ENCODE measurements around the gene CRYBA4.

CRYBA4 gene

GRCh38 chr22:26621663-26622062, at the start of gene CRYBA4:
TSS of gene CRYBA4 (plus strand) at chr22:26621963. CDS start at chr22:26622597, 634 bp downstream.
- DNase-seq, result no peak

DNA sequence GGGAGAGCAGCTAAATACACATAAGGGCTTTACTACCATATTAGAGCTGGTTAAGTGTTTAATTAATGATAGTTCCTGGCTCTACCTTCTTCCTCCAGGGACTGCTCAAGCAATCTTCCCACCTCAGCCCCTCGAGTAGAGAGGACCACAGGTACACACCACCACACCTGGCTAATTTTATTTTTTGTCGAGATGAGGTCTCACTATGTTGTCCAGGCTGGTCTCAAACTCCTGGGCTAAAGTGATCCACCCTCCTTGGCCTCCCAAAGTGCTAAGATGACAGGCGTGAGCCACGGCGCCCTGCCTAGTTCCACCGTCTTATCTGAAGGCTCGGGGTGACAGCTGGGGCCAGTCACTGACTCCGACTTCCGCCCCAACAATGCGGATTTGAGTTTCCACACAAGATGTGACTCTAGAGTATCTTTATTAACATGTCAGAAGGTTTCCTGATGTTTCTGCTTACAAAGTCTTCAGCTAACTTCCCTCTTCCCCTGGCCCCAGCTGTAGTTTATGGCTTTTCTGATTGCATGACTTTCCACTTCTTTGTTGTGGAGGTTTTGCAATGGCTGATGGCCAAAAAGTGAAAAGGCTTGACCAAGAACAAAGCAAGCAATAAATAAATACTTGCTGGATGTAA, 48.6 kb upstream of the CRYBA4 start:
- no peak for DNase-seq

DNA sequence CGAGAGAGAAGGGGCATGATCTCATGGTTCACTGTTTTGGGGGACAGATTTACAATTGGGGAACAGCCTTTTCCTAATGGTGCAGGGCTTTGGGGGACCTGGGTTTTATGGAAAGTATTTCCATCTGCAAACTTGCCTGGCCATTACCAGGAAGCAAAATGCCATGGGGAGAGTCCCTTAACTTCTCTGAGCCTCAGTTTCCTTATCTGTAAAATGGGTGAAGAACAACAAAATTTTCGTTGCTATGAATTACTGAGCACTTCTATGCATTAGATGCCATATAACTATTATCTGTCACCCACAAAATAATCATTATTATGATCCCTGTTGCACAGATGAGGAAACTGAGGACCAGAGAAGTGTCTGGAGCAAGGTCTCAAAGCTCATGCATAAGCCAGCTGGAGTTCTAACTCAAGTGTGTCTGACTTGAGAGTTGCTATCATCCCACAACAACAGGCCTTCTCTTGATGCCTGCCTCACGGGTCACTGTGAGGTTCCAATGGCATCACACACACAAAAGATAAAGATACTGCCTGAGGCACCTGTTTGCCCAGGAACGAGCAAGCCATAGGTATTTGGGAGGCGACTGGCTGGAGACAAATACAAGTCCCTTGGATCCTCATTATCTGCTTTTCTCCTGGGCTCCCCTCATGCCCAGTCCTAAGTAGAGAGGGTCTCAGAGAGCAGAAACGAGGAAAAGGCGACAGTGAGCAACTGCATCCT, 47.6 kb upstream of the CRYBA4 start:
- no peak for DNase-seq

- DNase-seq, result no peak
Observed at GRCh38 chr22:26576026-26576680, 45.6 kb upstream of the CRYBA4 start.

DNA sequence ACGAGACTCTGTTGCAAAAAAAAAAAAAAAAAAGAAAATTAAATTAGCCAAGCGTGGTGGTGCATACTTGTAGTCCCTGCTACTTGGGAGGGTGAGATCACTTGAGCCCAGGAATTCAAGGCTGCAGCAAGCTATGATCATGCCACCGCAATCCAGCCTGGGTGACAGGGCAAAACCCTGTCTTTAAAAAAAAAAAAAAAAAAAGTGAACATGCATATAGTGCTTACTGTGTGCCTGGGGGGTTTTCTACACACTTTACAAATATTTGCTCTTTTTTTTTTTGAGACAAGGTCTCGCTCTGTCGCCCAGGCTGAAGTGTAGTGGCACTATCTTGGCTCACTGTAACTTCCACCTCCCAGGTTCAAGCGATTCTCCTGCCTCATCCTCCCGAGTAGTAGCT, 44.7 kb upstream of the CRYBA4 start:
- no peak for DNase-seq

DNA sequence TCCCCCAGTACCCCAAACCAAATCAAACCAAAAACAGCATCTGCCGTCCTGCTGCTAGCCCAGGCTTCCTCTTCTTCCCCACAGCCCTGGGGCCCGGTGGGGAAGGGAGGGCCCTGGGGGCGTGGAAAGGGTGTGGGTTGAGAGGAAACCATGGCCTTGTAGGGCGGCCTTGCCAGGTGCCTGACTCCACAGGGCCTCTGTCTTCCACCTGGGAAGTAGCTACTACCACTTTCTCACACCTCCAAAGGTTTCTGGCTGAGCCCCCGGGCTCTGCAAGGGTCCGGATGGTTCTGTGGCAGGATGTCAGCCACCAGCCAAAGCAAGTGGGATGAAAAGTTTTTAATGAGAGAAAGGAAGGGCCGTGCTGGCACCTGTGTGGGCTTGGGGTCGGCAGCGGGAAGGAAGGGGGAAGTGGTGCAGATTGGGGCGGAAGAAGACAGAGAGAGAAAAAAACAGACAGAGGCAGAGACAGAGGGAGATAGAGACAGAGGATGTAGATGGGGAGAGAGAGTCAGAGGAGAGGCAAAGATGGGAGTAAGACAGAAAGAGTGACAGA, 42.4 kb upstream of the CRYBA4 start:
- no peak for DNase-seq

DNA sequence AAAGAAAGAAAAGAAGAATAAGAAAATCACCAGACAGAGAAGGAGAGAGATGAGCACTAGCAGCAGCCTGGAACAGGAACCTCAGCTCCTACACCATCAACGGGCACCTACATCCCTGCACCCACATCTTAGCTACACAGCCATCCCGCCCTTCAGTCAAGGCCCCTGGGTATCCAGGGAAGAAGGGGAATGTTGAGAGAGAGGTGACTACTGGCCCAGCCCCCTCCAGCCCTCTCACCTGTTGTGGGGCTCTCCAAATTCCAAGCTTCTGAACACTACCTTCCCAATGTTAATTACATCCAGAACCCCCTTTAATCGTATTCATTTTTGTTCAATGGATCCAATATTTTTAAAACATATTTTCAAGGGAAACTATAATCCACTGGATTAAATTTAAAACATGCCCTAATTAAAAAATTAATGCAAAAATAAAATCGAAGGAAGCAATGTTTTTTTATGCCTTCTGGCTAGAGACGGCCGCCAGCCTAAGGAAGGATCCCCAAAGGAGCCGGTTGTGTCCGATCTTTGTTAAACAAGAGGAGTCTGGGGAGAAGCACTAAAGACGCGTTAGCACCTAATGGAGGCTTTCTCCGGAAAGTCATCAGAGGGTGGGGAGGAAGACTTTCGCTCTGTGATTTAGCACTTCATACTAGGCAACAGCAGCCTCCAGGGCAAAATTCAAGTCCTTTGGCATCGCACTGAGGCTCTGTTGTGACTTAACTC, 41.4 kb upstream of the CRYBA4 start:
- DNase-seq, result no peak

DNA sequence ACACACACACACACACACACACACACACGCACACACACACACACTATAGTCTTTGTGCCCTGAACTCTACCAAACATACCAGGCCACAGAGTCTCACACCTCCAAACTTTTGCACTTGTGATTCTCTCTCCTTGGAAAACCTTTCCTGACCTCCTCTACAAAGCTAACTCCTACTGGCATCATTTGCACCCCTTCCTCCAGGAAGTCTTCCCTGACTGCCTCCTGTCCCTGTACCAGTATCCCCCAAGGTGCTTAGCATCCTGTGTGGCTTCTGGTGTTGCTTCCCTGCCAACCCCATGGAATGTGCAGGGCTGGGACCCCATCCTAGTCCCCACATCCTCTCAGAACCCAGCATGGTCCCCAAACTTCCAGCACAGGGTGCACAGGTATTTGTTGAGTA, 40.7 kb upstream of the CRYBA4 start:
- no peak for DNase-seq

DNA sequence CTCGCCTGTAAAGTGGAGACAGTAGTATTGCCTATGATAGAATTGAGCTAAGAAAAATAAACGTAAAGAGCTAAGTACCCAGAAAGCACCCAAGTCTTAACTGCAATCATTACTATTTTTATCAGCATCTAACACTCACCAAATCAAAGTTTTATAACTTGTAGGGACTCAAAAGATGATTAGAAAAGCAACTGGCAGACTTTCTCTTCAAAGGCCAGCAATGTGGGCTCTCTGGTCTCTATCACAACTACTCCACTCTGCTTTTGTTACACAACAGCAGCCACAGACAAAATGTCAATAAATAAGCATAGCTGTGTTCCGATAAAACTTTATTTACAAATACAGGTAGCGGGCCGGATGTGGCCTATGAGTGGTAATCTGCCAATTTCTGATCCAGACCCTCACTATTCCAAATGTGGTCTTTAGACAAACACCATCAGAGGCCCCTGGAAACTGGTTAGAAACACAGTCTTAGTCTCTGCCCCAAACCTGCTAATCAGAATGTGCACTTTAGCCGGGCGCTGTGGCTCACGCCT, 40.1 kb upstream of the CRYBA4 start:
- DNase-seq, result no peak

- no peak for DNase-seq
Observed at GRCh38 chr22:26584010-26584409, 37.8 kb upstream of the CRYBA4 start.

DNA sequence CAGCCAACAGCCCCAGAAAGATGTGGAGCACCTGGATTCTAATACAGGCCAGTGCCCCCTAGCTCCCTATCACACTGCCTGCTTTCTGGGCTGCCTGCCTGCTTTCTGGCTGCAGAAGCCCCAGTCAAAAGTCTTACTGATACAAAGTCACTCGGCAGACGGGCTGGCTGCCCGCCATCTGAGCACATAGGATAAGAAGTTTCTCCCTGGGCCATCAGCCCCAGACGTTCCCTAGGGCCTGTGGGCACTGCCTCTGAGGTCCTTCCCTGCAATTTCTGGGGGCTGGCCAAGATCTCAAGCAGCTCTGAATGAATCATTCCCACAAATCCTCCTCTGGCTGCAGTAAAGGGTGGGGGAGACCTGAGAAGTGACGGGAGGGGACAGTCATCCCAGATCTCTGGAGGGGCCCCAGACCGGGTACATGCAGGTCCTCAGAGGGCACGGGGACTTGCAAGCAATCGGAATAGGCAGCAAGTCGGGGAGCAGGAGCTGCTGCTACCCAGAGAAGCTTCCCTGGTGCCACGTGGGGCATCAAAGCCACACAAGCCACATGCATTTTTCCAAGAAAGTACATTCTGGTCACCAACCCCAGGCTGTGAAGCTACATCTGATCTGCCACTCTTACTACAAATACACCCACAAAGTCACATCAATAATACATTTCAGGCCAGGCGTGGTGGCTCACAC, 36.5 kb upstream of the CRYBA4 start:
- no peak for DNase-seq

DNA sequence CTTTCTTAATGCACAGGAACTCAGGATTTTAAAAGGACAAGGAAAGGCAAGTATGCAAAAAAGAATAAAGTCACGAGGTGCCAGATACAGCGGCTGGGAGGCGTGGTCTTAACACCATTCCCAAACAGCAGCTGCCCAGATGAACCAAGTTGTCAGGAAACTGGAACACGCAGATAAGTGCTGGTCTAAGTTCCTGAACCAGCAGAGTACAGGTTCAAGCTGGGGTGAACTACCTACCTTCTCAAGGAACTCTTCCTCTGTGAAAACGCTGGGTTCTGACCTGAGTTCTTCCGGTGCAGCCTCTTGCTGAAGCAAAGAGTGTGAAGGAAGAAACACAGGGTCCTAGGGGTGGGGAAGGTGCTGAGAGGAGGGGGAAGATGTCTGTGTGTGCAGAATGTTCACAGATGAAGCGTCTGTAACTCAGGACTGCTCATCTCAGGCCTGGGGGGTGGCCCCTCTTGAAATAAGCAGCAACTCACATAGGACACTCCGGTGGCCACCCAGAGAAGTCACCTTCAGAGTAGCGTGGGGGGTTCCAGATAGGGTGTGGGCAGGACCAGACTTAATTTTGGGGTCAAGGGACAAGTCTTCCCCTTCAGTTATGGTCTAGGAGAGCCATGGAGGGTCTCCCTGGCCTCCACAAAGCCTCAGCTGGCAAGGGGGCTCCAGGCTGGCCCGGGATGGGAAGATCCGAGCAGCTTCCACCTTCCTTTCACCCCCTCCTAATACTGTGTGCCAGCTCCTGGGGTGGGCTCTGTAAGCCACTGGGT, 35.0 kb upstream of the CRYBA4 start:
- DNase-seq, result no peak

- no peak for DNase-seq
Observed at GRCh38 chr22:26587991-26588613, 33.7 kb upstream of the CRYBA4 start.

DNA sequence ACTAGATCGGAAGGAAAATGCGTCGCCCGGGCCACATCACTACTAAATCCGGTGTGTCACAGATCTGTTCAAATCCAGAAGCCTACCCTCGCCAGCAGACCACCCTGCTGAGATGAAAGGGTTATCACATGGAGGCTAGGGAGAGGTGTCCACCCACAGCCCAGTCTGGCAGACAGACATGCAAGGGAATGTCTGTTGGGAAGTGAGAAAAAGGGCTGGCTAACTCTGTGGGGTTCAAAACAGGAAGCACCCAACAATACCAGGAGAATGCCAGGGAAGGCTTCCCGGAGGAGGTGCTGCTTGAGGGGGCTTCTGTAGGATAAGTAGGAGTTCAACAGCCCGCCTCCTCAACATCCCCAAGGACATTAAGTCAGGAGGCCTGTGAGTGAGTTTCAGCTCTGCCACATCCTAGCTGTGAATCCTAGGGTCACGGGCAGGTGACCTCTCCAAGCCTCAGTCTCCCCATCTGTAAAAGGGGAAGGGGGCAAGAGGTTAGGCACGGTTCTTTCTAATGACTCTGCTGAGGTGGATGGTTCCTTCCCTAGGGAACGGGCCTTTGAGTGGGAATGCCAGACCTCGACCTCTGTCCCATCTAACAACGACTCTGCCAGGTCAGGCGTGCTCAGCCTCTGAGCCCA, 32.9 kb upstream of the CRYBA4 start:
- no peak for DNase-seq

DNA sequence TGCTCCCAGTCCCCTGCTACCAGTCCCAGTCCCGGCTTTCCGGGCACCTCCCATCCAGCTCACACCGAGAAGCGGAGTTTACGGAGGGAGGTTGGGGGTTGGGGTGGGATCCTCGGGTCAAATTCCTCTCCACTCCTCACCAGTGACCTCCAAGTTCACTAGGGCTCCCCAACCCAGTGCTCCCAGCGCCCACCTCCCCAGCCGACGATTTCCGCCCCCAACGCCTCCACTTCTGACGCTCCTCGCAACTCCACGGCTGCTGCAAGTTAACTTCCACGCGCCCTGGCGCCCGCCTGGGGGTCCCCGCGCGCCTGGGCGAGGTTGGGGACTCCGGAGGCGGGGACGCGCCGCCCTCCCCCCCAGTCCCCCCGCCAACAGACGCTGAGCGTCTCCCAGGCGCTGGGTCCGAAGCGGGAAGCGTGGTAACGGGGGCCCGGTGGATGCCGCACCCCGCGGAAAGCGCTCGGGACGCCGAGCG, 32.4 kb upstream of the CRYBA4 start:
- DNase-seq, result no peak

DNA sequence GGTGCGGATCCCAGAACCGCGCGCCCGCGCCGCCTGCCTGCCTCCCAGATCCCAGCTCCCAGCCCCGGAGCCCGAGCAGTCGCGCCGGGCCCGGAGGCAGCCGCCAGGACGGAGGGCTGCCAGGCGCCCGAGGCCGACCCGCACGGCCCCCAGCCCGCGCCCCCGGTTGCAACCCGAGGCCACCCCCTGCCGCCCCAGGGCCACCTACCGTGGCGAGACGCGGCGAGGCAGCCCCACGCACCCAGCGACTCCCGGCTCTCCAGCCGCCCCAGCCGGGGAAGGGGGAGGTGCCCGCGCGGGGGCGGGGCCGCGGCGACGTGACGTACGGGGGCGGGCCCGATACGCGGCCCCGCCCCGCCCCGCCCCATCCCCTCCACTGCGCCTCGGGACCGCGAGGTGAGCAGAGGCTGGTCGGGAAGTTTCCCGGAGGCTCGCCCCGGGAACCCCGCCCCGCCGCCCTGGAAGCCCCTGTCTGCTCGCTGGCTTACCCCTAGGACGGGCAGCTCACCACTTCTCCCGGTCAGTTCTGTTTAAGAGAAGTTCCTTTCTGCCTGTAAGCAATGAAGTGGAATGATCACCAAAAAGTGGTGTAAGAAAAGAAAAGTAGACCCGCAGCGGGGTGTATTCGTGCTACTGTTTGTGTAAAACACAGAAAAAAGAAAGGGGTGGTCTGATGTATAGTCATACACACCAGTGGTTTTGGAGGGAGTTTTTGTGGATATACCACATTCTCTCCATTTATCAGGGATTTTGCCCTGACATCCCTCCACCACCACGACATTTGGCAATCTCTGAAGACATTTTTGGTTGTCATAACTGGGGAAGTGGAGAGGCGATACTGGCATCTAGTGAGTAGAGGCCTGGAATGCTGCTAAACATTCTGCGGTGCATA, 31.7 kb upstream of the CRYBA4 start, which contains the start of gene TPST2:
TSS of gene TPST2 (minus strand) at position 288 of the 892 bp plus-strand sequence. CDS start 48,502 bp downstream, outside the sequence.
- DNase-seq, result no peak

DNA sequence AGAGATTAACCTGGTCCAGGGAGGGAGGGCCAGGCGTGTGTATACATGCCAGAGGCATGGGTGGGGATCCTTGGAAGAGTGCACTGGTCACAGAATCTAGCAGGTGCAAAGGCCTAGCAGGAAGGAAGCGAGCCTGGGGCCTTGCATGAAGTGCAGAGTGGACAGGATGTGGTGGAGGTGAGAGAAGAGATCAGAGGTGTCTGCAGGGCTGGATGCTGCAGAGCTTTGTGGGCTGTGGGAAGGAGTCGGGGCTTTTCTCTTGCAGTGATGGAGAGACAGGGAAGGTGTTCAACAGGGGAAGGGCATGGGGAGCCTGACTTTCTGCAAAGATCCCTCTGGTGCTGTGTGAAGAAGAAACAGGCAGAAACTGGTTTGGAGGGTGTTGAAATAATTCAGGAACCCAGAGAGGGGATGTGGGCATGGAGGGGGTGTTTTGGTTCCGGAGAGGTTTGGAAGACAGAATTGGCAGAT, 29.3 kb upstream of the CRYBA4 start:
- no peak for DNase-seq

DNA sequence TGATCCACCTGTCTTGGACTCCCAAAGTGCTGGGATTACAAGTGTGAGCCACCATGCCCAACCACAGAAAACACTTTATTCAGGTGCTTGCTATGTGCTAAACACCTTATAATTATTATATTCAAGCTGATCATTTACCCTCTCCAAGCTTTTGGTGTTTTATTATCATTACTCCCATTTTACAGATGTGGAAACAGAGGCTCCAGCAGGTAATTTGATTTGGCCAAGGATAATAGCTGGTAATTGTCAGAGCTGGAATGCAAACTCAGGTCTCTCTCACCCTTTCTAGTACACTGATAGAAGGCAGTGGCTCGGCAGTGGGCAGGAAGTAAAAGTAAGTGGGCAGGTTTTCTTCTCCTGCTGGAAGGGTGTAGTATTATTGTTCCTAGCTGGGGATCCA, 28.0 kb upstream of the CRYBA4 start:
- no peak for DNase-seq

GRCh38 chr22:26597026-26597425, 24.7 kb upstream of the CRYBA4 start:
- DNase-seq, result no peak

Measured in NCI-H1436 treated with DMSO at 0.1 percent for 48 hours (cell line).